ENCODE results near the gene SMCO4.

DNA sequence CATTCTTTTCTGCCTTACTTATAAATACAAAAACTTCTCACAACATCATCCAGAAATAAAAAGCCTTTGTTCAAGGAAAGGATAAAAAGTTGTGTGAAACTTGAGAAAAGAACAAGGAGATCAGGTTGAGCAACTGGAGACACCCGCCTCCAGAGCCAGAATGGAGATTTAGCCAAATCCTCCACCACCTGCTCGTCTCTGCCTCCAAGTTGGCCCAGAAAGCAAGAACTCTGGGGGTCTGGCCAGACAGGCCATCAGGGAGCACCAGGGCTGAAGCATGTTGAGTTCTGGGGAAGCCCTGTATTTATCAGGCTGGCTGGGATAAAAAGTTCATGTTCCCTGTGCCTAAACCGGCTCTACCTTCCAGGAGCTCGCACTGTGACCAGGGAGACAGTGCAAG, 14.9 kb downstream of the SMCO4 start:
- TF ChIP-seq, protein P1, sequence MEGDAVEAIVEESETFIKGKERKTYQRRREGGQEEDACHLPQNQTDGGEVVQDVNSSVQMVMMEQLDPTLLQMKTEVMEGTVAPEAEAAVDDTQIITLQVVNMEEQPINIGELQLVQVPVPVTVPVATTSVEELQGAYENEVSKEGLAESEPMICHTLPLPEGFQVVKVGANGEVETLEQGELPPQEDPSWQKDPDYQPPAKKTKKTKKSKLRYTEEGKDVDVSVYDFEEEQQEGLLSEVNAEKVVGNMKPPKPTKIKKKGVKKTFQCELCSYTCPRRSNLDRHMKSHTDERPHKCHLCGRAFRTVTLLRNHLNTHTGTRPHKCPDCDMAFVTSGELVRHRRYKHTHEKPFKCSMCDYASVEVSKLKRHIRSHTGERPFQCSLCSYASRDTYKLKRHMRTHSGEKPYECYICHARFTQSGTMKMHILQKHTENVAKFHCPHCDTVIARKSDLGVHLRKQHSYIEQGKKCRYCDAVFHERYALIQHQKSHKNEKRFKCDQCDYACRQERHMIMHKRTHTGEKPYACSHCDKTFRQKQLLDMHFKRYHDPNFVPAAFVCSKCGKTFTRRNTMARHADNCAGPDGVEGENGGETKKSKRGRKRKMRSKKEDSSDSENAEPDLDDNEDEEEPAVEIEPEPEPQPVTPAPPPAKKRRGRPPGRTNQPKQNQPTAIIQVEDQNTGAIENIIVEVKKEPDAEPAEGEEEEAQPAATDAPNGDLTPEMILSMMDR (IDR thresholded peaks at IDR 0.05; ENCODE audit: insufficient read depth, low read length, poor library complexity, severe bottlenecking) = no peak
- TF ChIP-seq EZH2phosphoT487 (conservative IDR thresholded peaks at IDR 0.05; ENCODE audit: low read length) = no peak

Data from SU-DHL-6 (cell line).